Breast epithelium (tissue), 3 donors: ENCODE measurements around the gene PTGR2.

ENCODE experiments used
- POLR2A ChIP-seq: fragments of 450-650 bp; IDR thresholded peaks from one replicate; pipeline ENCODE4 v1.6.1; 2016; ENCODE audit warnings: antibody characterized with exemption, mild to moderate bottlenecking, moderate library complexity
- POLR2AphosphoS5 ChIP-seq, 3 donors: sonication (generic); formaldehyde crosslinking; IDR thresholded peaks; one replicate each; pipeline ENCODE4 v1.6.1; 2017; ENCODE audit warnings: antibody characterized with exemption in 3 of 3
- TF ChIP-seq, protein P1 (sequence below), 3 donors: fragments of 450-650 bp; IDR thresholded peaks; one replicate each; pipeline ENCODE4 v1.5.1; 2016 to 2017; ENCODE audit warnings: antibody characterized with exemption in 3 of 3, mild to moderate bottlenecking in 3 of 3, moderate library complexity in 3 of 3

- TF ChIP-seq, protein P1, sequence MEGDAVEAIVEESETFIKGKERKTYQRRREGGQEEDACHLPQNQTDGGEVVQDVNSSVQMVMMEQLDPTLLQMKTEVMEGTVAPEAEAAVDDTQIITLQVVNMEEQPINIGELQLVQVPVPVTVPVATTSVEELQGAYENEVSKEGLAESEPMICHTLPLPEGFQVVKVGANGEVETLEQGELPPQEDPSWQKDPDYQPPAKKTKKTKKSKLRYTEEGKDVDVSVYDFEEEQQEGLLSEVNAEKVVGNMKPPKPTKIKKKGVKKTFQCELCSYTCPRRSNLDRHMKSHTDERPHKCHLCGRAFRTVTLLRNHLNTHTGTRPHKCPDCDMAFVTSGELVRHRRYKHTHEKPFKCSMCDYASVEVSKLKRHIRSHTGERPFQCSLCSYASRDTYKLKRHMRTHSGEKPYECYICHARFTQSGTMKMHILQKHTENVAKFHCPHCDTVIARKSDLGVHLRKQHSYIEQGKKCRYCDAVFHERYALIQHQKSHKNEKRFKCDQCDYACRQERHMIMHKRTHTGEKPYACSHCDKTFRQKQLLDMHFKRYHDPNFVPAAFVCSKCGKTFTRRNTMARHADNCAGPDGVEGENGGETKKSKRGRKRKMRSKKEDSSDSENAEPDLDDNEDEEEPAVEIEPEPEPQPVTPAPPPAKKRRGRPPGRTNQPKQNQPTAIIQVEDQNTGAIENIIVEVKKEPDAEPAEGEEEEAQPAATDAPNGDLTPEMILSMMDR (IDR thresholded peaks at IDR 0.05), result no peak
- TF ChIP-seq POLR2A (no peak), POLR2AphosphoS5 (IDR thresholded peaks at IDR 0.05) (no peak)
Observed at GRCh38 chr14:73859145-73859544, 7.5 kb downstream of the PTGR2 start.
